ENCODE results near the gene HES4.

Gene HES4

GRCh38 chr1:961132-961669 is 38.7 kb downstream of the HES4 start:
- H3K79me2 ChIP-seq (ENCODE audit: insufficient read depth, low read length) = peaks cover 29% of the 10 kb centered on the region
- no peaks in the 10 kb centered on the region for H3K9me2 ChIP-seq (replicated peaks; ENCODE audit: low read depth, low read length)
- no peaks in the 10 kb centered on the region; the same call in 1 of the 2 replicates for H3K36me3 ChIP-seq (ENCODE audit: insufficient read depth, low read length)
- no peak overlapping the region for H3K9ac ChIP-seq (ENCODE audit: low read depth, low read length, poor library complexity, severe bottlenecking)
- peak overlapping the region; percentile 100 for H3K4me3 ChIP-seq (ENCODE audit: low read length, poor library complexity, severe bottlenecking)
- H2AFZ ChIP-seq (ENCODE audit: low read length) = peak overlapping the region; percentile 67; the same call in 1 of the 2 replicates
- no peaks in the 10 kb centered on the region for H3K27me3 ChIP-seq (ENCODE audit: insufficient read depth, low read length, poor library complexity, severe bottlenecking)
- peaks cover 15% of the 10 kb centered on the region for H3K4me1 ChIP-seq (ENCODE audit: insufficient read depth, low read length, poor library complexity, severe bottlenecking)
- peak overlapping the region; percentile 98 for H3K4me2 ChIP-seq (ENCODE audit: low read depth, low read length, poor library complexity, severe bottlenecking)
- no peaks in the 10 kb centered on the region for H3F3A ChIP-seq (ENCODE audit: low read depth)
- TF ChIP-seq EZH2phosphoT487 (IDR thresholded peaks at IDR 0.05; ENCODE audit: borderline replicate concordance) (no peak), CTCF (conservative IDR thresholded peaks at IDR 0.05; ENCODE audit: low read length) (no peak)
- peaks cover 14% of the 10 kb centered on the region for H4K20me1 ChIP-seq (ENCODE audit: insufficient read depth, low read length, poor library complexity, severe bottlenecking)
- no peaks in the 10 kb centered on the region for H3K9me3 ChIP-seq (ENCODE audit: insufficient read depth, low read depth, low read length)

- H3K27me3 ChIP-seq (ENCODE audit: insufficient read depth, low read length, poor library complexity, severe bottlenecking) = no peaks in the 10 kb centered on the region
- peak within 1 kb of the TSS; percentile 100 for H3K4me3 ChIP-seq (ENCODE audit: low read length, poor library complexity, severe bottlenecking)
- no peaks in the 10 kb centered on the region for H3K9me3 ChIP-seq (ENCODE audit: insufficient read depth, low read depth, low read length)
- H2AFZ ChIP-seq (ENCODE audit: low read length) = peak within 1 kb of the TSS; percentile 87
- no peaks in the 10 kb centered on the region for H3K9me2 ChIP-seq (replicated peaks; ENCODE audit: low read depth, low read length)
- H3K4me2 ChIP-seq (ENCODE audit: low read depth, low read length, poor library complexity, severe bottlenecking) = peak within 1 kb of the TSS; percentile 98
- no peaks in the 10 kb centered on the region for H3F3A ChIP-seq (ENCODE audit: low read depth)
- H3K36me3 ChIP-seq (ENCODE audit: insufficient read depth, low read length) = peaks cover 6% of the 10 kb centered on the region; the same call in 1 of the 2 replicates
- H3K9ac ChIP-seq (ENCODE audit: low read depth, low read length, poor library complexity, severe bottlenecking) = peak within 1 kb of the TSS; percentile 97
- peaks cover 15% of the 10 kb centered on the region for H3K4me1 ChIP-seq (ENCODE audit: insufficient read depth, low read length, poor library complexity, severe bottlenecking)
- H4K20me1 ChIP-seq (ENCODE audit: insufficient read depth, low read length, poor library complexity, severe bottlenecking) = peaks cover 14% of the 10 kb centered on the region
- TF ChIP-seq CTCF (conservative IDR thresholded peaks at IDR 0.05; ENCODE audit: low read length) (no peak), EZH2phosphoT487 (IDR thresholded peaks at IDR 0.05; ENCODE audit: borderline replicate concordance) (no peak)
- peaks cover 29% of the 10 kb centered on the region for H3K79me2 ChIP-seq (ENCODE audit: insufficient read depth, low read length)
Observed at GRCh38 chr1:960363-961131, 39.4 kb downstream of the HES4 start, which contains the start of gene KLHL17. Gene KLHL17, plus strand, starts transcription at chr1:960584. Its CDS starts 110 bp downstream, at chr1:960694.

- peak overlapping the region; percentile 87 for H2AFZ ChIP-seq (ENCODE audit: low read length)
- H4K20me1 ChIP-seq (ENCODE audit: insufficient read depth, low read length, poor library complexity, severe bottlenecking) = peaks cover 14% of the 10 kb centered on the region
- no peaks in the 10 kb centered on the region for H3K9me3 ChIP-seq (ENCODE audit: insufficient read depth, low read depth, low read length)
- peak overlapping the region; percentile 98 for H3K4me2 ChIP-seq (ENCODE audit: low read depth, low read length, poor library complexity, severe bottlenecking)
- H3K79me2 ChIP-seq (ENCODE audit: insufficient read depth, low read length) = peaks cover 29% of the 10 kb centered on the region
- no peak for TF ChIP-seq CTCF (conservative IDR thresholded peaks at IDR 0.05; ENCODE audit: low read length)
- TF ChIP-seq EZH2phosphoT487 (IDR thresholded peaks at IDR 0.05; ENCODE audit: borderline replicate concordance) = no peak
- peak overlapping the region; percentile 100 for H3K4me3 ChIP-seq (ENCODE audit: low read length, poor library complexity, severe bottlenecking)
- H3F3A ChIP-seq (ENCODE audit: low read depth) = no peaks in the 10 kb centered on the region
- H3K27me3 ChIP-seq (ENCODE audit: insufficient read depth, low read length, poor library complexity, severe bottlenecking) = no peaks in the 10 kb centered on the region
- H3K9ac ChIP-seq (ENCODE audit: low read depth, low read length, poor library complexity, severe bottlenecking) = peak overlapping the region; percentile 97
- H3K36me3 ChIP-seq (ENCODE audit: insufficient read depth, low read length) = peaks cover 13% of the 10 kb centered on the region; the same call in 1 of the 2 replicates
- H3K4me1 ChIP-seq (ENCODE audit: insufficient read depth, low read length, poor library complexity, severe bottlenecking) = peaks cover 15% of the 10 kb centered on the region
- no peaks in the 10 kb centered on the region for H3K9me2 ChIP-seq (replicated peaks; ENCODE audit: low read depth, low read length)
Observed at GRCh38 chr1:959731-960362, 40.0 kb downstream of the HES4 start.
